A549 (cell line): Measurements from ENCODE around the gene SNTG2.

Experiments used
- CBX2 ChIP-seq: fragments of 200-600 bp; sonication (generic); IDR thresholded peaks from 2 replicates; pipeline ENCODE4 v1.6.1; 2016; ENCODE audit warnings: low read depth, mild to moderate bottlenecking, borderline replicate concordance
- HOXA7 ChIP-seq: fragments of 250-450 bp; sonication (Bioruptor Pico); IDR thresholded peaks from 2 replicates; pipeline ENCODE4 v1.5.0; 2020; ENCODE audit warnings: mild to moderate bottlenecking, moderate library complexity
- NFE2L2 ChIP-seq: fragments of 150-350 bp; conservative IDR thresholded peaks from 2 replicates; pipeline ENCODE4 v1.6.1; 2014; ENCODE audit warnings: low read length
- POLR2A ChIP-seq: IDR thresholded peaks from 2 replicates; pipeline ENCODE4 v1.6.1; 2012; ENCODE audit warnings: mild to moderate bottlenecking, low read length
- RAD21 ChIP-seq, 2 experiments: fragments of >200 bp in 1 of 2; sonication (Bioruptor Twin) in 1 of 2; formaldehyde crosslinking in 1 of 2; IDR thresholded peaks in 1 of 2; conservative IDR thresholded peaks in 1 of 2; 2 replicates in 1 of 2; 3 replicates in 1 of 2; pipeline ENCODE4 v1.6.1; 2012 to 2018; ENCODE audit warnings: inconsistent platforms in 1 of 2
- RCOR1 ChIP-seq: fragments of 150-350 bp; IDR thresholded peaks from 2 replicates; pipeline ENCODE4 v1.6.1; 2014; ENCODE audit warnings: antibody characterized with exemption, low read length, low read depth
- REST ChIP-seq: fragments of 200-600 bp; sonication (generic); IDR thresholded peaks from 2 replicates; pipeline ENCODE4 v1.6.1; 2016; ENCODE audit warnings: antibody characterized with exemption, mild to moderate bottlenecking, moderate library complexity
- SMC3 ChIP-seq: fragments of >200 bp; sonication (Bioruptor Twin); formaldehyde crosslinking; IDR thresholded peaks from 3 replicates; pipeline ENCODE4 v1.6.1; 2018; ENCODE audit warnings: inconsistent platforms
- TF ChIP-seq, protein P1 (sequence below): fragments of >200 bp; sonication (Bioruptor Twin); formaldehyde crosslinking; IDR thresholded peaks from 3 replicates; pipeline ENCODE4 v1.5.1; 2016

DNA sequence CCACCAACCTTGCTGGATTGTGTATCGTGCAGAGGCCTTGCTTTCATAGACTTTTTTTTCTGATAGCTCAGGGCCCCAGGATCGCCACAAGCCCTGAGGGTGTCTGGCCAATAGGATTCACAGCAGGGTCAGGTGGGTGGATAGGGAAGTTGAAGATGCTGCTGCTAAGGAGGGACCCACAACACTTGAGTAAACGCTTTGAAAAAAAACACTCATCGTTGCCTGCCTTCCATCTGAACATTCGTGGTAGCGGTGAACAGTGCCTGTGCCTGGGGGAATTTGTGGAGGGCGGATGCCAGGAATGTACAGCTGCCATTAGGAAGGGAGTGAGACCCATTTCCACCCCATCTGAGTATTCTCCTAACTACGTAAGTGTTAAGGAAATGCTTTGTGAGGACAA is 358.0 kb downstream of the SNTG2 start:
- no peak for TF ChIP-seq RAD21 (conservative IDR thresholded peaks at IDR 0.05 in 1 of 2, IDR thresholded peaks at IDR 0.05 in 1 of 2)
- TF ChIP-seq, protein P1, sequence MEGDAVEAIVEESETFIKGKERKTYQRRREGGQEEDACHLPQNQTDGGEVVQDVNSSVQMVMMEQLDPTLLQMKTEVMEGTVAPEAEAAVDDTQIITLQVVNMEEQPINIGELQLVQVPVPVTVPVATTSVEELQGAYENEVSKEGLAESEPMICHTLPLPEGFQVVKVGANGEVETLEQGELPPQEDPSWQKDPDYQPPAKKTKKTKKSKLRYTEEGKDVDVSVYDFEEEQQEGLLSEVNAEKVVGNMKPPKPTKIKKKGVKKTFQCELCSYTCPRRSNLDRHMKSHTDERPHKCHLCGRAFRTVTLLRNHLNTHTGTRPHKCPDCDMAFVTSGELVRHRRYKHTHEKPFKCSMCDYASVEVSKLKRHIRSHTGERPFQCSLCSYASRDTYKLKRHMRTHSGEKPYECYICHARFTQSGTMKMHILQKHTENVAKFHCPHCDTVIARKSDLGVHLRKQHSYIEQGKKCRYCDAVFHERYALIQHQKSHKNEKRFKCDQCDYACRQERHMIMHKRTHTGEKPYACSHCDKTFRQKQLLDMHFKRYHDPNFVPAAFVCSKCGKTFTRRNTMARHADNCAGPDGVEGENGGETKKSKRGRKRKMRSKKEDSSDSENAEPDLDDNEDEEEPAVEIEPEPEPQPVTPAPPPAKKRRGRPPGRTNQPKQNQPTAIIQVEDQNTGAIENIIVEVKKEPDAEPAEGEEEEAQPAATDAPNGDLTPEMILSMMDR = no peak
- no peak for TF ChIP-seq NFE2L2
- no peak for TF ChIP-seq REST
- no peak for TF ChIP-seq POLR2A
- TF ChIP-seq CBX2 = no peak
- TF ChIP-seq HOXA7 (CRISPR knock-in tag) = no peak
- TF ChIP-seq RCOR1 = no peak
- no peak for TF ChIP-seq SMC3
